RPMI7951 (cell line): ENCODE results near the gene SAT2. TPM values are rescaled to one million over a fixed set of nuclear protein-coding genes. Genes with fewer than 3 reads are reported as not detected.

Source experiments
- total RNA-seq: library from RNA; depleted of rRNA; stranded (reverse); fragments of >200 nt; shearing (Covaris generic); gene quantifications from 2 replicates; pipeline ENCODE4 v1.2.3, GENCODE V29; 2014; rRNA removed

Gene SAT2
- total RNA-seq, 1 experiment from 2014 or later: 17.4 TPM

Other genes starting within 250 kb of the SAT2 start
- 0.60 and 0.78 TPM in 2 replicates for gene TNK1, start 246.7 kb downstream of the SAT2 start, total RNA-seq
- gene PLSCR3, start 233.3 kb downstream of the SAT2 start, total RNA-seq: 20.8 and 23.2 TPM in 2 replicates
- 177 and 229 TPM in 2 replicates for gene TMEM256, start 223.7 kb downstream of the SAT2 start, total RNA-seq
- gene NLGN2, start 220.0 kb downstream of the SAT2 start, total RNA-seq: 3.7 and 4.2 TPM in 2 replicates
- gene SPEM1, start 207.5 kb downstream of the SAT2 start, total RNA-seq: 0.10 TPM in 1 of 2 replicates, not detected in the other
- not detected in 2 replicates for gene SPEM2, start 202.2 kb downstream of the SAT2 start, total RNA-seq
- not detected in 2 replicates for gene SPEM3, start 199.0 kb downstream of the SAT2 start, total RNA-seq
- 2.9 and 5.5 TPM in 2 replicates for gene TMEM102, start 192.4 kb downstream of the SAT2 start, total RNA-seq
- gene FGF11, start 188.3 kb downstream of the SAT2 start, total RNA-seq: 2.0 and 4.1 TPM in 2 replicates
- gene CHRNB1, start 182.8 kb downstream of the SAT2 start, total RNA-seq: 10.4 and 11.9 TPM in 2 replicates
- 14.3 and 14.8 TPM in 2 replicates for gene ZBTB4, start 148.2 kb downstream of the SAT2 start, total RNA-seq
- gene SLC35G6, start 146.4 kb downstream of the SAT2 start, total RNA-seq: not detected in 2 replicates
- gene POLR2A, start 143.5 kb downstream of the SAT2 start, total RNA-seq: 15.4 and 22.3 TPM in 2 replicates
- 8.8 and 9.2 TPM in 2 replicates for gene TNFSF12, start 78.8 kb downstream of the SAT2 start, total RNA-seq
- 0.10 and 0.60 TPM in 2 replicates for gene TNFSF13, start 69.1 kb downstream of the SAT2 start, total RNA-seq
- 53.5 and 59.0 TPM in 2 replicates for gene SENP3, start 65.9 kb downstream of the SAT2 start, total RNA-seq
- gene CD68, start 48.2 kb downstream of the SAT2 start, total RNA-seq: 35.3 and 44.1 TPM in 2 replicates
- gene MPDU1, start 44.0 kb downstream of the SAT2 start, total RNA-seq: 166 and 211 TPM in 2 replicates
- not detected in 2 replicates for gene SOX15, start 37.7 kb downstream of the SAT2 start, total RNA-seq
- 20.3 and 25.2 TPM in 2 replicates for gene FXR2, start 12.9 kb downstream of the SAT2 start, total RNA-seq
- gene SHBG, start 2.3 kb upstream of the SAT2 start, total RNA-seq: not detected in 2 replicates
- not detected in 2 replicates for gene ATP1B2, start 23.1 kb upstream of the SAT2 start, total RNA-seq
- gene TP53, start 59.7 kb upstream of the SAT2 start, total RNA-seq: 2.5 and 4.1 TPM in 2 replicates
- gene WRAP53, start 60.7 kb upstream of the SAT2 start, total RNA-seq: 22.5 and 25.7 TPM in 2 replicates
- 0.84 and 1.3 TPM in 2 replicates for gene EFNB3, start 77.4 kb upstream of the SAT2 start, total RNA-seq
- gene DNAH2, start 89.9 kb upstream of the SAT2 start, total RNA-seq: 1.8 and 3.2 TPM in 2 replicates
- gene KDM6B, start 206.4 kb upstream of the SAT2 start, total RNA-seq: 0.20 and 0.48 TPM in 2 replicates
- gene TMEM88, start 227.2 kb upstream of the SAT2 start, total RNA-seq: not detected in 2 replicates
- 94.4 and 110 TPM in 2 replicates for gene NAA38, start 229.7 kb upstream of the SAT2 start, total RNA-seq
- gene CYB5D1, start 230.2 kb upstream of the SAT2 start, total RNA-seq: 5.7 and 6.1 TPM in 2 replicates